ENCODE data around the gene FBLN2. TPM values are rescaled to one million over a fixed set of nuclear protein-coding genes. Genes with fewer than 3 reads are reported as not detected.

Gene FBLN2
- total and polyA plus RNA-seq, 8 donors = 1.8 to 143 (median 11.9) TPM

DNA sequence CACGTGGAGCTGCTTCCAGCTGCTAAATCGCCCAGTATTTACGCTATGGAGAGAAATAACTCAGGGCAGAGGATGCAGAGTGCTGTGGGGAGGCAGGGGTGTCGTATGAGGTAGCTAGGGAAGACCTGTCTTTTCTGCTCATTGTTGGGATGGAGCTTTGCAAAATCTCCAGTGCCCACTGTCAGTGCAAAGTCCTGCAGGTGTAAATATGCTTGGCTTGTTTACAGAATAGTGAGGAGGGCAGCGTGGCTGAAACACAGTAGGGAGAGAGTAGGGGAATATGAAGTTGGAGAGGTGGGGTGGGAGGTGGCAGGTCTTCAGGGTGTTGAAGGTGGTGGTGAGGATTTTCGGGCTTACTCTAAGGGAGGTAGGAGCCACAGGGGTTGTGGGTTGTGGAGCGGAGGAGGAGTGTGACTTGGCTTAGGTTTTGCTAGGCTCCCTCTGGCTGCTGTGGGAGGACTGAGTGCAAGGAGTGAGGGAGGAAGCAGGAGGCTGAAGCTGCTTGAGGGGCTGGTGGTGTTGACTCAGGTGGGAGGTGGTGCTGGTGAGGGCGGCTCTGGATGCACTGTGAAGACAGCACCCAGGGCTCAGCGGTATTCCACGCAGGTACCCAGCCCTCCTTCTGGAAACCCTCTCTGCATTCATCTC is 125.7 kb downstream of the FBLN2 start:
- Histone ChIP-seq H3K9me3 (peaks cover 0 to 7% (median 0%) of the 10 kb centered on the region in 4 donors), H3K4me1 (no peaks in the 10 kb centered on the region), H3K36me3 (no peaks in the 10 kb centered on the region), H3K4me3 (no peak overlapping the region), H3K27me3 (peaks cover 0 to 60% (median 14%) of the 10 kb centered on the region in 3 donors), H3K27ac (no peak overlapping the region)
- WGBS, 5 donors = 41 to 49% (median 47%) methylated on average over 8 to 10 of the region's 10 CpGs
- intact Hi-C loops (cut with DNase I; ENCODE audit: low total_unique reads) = no loop called here
- no peak for TF ChIP-seq POLR2AphosphoS5 (IDR thresholded peaks at IDR 0.05)
- DNase-seq = no peak

DNA sequence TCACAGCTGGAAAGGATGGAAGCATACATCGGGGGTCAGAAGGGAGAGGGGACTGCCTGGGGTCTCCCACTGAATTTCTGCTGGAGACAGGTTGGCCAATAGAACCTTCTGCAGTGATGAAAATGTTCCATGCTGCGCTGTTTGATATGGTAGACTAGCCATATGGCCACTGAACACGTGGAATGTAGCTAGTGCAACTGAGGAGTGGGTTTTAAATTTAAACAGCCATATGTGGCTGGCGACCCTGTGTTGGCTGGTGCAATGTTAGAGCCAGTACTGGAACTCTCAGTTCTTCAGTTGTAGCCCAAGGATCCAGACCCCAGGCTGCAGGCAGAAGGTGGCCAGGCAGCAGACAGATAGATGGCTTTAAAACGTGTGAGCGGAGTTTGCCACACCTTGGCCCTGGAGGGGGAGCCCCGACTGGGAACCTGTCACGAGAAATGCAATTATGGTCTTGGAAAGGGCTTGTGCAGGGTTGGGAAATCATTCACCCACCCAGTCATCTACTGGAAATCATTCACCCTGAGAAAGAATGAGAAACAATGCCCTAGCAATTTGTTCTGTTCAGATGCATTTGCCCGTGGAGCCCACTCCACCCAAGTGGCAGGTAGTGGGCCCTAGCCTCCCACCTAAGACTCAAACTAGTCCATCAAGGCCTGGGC is 127.6 kb downstream of the FBLN2 start:
- Histone ChIP-seq H3K27ac (no peak overlapping the region), H3K27me3 (peaks cover 0 to 62% (median 16%) of the 10 kb centered on the region in 3 donors), H3K36me3 (no peaks in the 10 kb centered on the region), H3K4me1 (no peaks in the 10 kb centered on the region), H3K9me3 (peaks cover 0 to 7% (median 0%) of the 10 kb centered on the region in 4 donors), H3K4me3 (no peak overlapping the region)
- intact Hi-C loops (cut with DNase I; ENCODE audit: low total_unique reads) = no loop called here
- 66 to 72% (median 69%) methylated on average over 9 of the region's 9 CpGs for WGBS, 5 donors
- TF ChIP-seq POLR2AphosphoS5 (IDR thresholded peaks at IDR 0.05) = no peak
- no peak for TF ChIP-seq POLR2A (IDR thresholded peaks at IDR 0.05)
- no peak for TF ChIP-seq EP300 (IDR thresholded peaks at IDR 0.05)
- TF ChIP-seq, protein P1, sequence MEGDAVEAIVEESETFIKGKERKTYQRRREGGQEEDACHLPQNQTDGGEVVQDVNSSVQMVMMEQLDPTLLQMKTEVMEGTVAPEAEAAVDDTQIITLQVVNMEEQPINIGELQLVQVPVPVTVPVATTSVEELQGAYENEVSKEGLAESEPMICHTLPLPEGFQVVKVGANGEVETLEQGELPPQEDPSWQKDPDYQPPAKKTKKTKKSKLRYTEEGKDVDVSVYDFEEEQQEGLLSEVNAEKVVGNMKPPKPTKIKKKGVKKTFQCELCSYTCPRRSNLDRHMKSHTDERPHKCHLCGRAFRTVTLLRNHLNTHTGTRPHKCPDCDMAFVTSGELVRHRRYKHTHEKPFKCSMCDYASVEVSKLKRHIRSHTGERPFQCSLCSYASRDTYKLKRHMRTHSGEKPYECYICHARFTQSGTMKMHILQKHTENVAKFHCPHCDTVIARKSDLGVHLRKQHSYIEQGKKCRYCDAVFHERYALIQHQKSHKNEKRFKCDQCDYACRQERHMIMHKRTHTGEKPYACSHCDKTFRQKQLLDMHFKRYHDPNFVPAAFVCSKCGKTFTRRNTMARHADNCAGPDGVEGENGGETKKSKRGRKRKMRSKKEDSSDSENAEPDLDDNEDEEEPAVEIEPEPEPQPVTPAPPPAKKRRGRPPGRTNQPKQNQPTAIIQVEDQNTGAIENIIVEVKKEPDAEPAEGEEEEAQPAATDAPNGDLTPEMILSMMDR (IDR thresholded peaks at IDR 0.05) = no peak
- DNase-seq = no peak

DNA sequence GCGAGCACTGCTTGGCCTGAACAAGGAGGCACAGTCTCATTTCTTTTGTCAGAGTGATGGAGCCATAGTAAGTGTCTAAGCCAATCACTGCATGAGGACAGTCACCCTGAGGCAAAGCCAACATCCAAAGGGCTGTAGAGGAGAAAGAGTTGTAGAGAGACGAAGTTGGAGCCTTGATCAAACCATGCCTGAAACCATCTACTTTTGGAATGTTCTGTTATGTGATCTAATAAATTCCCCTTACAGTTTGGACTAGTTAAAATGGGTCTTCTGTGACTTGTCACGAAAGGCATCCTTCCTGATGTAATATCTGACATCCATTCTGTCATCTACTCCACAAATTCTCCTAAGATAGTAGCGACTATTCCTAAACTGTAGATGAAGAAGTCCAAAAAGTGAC is 128.3 kb downstream of the FBLN2 start:
- no peak for DNase-seq
- H3K4me1 ChIP-seq = no peaks in the 10 kb centered on the region
- intact Hi-C loops (cut with DNase I; ENCODE audit: low total_unique reads) = no loop called here
- WGBS, 5 donors = 81 to 89% (median 87%) methylated on average over 4 of the region's 4 CpGs
- peaks cover 0 to 68% (median 16%) of the 10 kb centered on the region in 3 donors for H3K27me3 ChIP-seq
- peaks cover 0 to 7% (median 0%) of the 10 kb centered on the region in 4 donors for H3K9me3 ChIP-seq
- H3K4me3 ChIP-seq = no peak overlapping the region
- no peak overlapping the region for H3K27ac ChIP-seq
- H3K36me3 ChIP-seq = no peaks in the 10 kb centered on the region
- TF ChIP-seq POLR2A (IDR thresholded peaks at IDR 0.05) (no peak), EP300 (IDR thresholded peaks at IDR 0.05) (no peak), POLR2AphosphoS5 (IDR thresholded peaks at IDR 0.05) (no peak)
- TF ChIP-seq, protein P1 (IDR thresholded peaks at IDR 0.05) = no peak

DNA sequence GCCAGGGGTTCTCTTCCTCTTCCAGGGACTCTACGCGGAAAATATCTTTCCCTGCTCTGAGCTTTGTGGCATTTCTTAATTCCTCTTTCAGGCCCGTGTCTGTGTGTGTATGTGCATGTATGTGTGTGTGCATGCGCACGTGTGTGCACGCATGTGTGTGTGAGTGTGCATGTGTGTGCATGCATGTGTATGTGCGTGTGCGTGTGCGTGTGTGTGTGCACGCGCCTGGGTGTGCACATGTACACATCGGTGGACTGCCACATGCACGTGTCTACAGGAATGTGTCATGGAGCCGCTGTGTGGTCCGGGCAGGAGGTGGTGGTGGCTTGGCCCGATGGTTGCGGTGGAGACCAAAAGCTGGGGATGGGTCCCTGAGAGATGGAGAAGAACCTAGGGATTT is 133.0 kb downstream of the FBLN2 start:
- Histone ChIP-seq H3K9me3 (no peaks in the 10 kb centered on the region), H3K4me3 (no peak overlapping the region), H3K27ac (no peak overlapping the region), H3K4me1 (no peaks in the 10 kb centered on the region), H3K36me3 (no peaks in the 10 kb centered on the region), H3K27me3 (peaks cover 0 to 58% (median 4%) of the 10 kb centered on the region in 3 donors)
- DNase-seq = no peak
- 74 to 92% (median 85%) methylated on average over 15 to 17 of the region's 17 CpGs for WGBS, 5 donors
- intact Hi-C loops (cut with DNase I; ENCODE audit: low total_unique reads) = no loop called here
- TF ChIP-seq POLR2AphosphoS5 (IDR thresholded peaks at IDR 0.05) (no peak), POLR2A (IDR thresholded peaks at IDR 0.05) (no peak), EP300 (IDR thresholded peaks at IDR 0.05) (no peak)
- TF ChIP-seq, protein P1 (IDR thresholded peaks at IDR 0.05) = no peak
